Fibroblast of skin of scalp (primary cell): ENCODE results near the gene STOML1.
"Not testable (repeated sequence)": the region's sequence is repeated elsewhere in the genome, so short reads cannot be mapped to it uniquely, and the experiment has no call there.

Experiments used
- DNase-seq: peaks from one replicate; pipeline ENCODE4 v3.0.0-alpha.2; 2013

Gene STOML1

DNA sequence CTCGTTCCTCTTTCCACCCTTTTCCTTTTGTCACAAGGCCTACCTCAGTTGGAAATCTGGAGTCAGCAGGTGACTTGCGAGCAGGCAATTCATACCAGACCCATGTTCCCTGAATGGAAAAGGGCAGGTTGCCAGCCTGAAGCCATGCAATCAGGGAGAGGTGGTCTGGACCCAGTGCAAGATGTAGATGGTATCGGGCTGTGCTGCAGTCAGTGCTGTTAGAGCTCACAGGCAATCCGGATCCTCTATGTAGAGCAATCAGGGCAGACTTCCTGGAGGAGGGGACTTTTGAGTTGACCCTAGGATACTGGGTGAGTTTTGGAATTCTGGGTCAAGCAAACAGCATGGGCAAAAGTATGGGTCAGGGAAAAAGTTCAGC, 47.0 kb downstream of the STOML1 start:
- no peak for DNase-seq

DNA sequence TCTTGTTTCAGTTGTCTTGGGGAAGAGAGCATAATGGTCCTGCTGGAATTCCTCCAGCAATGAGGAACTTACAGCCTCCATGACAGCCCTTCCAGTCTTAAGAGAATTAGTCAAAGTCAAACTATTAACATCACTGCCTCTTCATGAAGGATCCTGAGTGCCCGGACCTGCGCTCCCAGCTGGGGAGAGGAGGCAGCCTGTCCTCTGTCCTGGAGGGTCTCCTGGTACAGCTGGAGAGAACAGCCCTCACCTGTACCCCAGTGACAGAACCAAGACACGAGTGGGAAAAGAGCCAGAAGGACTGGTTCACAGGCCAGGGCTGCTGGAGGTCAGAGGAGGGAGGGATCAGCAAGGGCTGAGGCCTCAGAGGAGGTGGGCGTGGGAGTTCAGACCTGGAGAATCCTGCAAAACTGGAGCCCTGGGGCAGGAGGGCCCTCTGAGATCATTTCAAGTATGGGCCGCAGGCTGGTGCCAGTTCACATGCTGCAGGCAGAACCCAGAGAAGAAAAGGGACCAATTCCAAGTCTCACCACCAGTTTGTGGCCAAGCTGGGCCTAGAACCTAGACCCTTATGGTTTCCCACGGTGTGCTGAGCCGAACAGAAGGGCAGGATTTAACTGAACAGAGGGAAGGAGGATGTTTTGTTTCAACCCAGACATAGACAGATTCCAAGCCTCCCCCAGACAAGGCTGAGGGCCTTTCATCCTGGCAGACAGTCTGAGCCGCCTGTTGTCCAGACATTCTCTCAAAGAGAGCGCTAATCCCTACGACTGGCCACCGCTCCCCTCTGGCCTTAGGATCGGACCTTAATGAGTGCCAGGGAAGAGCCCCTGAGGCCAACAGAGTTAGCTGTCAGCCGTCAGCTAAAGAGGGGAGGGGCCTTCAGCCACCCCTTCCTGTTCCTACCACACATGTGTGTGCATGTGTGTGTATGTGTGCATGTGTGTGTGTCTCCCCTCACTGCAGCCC, 47.6 kb downstream of the STOML1 start:
- peak; percentile 48 for DNase-seq

- DNase-seq = no peak
These were observed 49.3 kb downstream of the STOML1 start for GRCh38 chr15:73942751-73943270.

DNA sequence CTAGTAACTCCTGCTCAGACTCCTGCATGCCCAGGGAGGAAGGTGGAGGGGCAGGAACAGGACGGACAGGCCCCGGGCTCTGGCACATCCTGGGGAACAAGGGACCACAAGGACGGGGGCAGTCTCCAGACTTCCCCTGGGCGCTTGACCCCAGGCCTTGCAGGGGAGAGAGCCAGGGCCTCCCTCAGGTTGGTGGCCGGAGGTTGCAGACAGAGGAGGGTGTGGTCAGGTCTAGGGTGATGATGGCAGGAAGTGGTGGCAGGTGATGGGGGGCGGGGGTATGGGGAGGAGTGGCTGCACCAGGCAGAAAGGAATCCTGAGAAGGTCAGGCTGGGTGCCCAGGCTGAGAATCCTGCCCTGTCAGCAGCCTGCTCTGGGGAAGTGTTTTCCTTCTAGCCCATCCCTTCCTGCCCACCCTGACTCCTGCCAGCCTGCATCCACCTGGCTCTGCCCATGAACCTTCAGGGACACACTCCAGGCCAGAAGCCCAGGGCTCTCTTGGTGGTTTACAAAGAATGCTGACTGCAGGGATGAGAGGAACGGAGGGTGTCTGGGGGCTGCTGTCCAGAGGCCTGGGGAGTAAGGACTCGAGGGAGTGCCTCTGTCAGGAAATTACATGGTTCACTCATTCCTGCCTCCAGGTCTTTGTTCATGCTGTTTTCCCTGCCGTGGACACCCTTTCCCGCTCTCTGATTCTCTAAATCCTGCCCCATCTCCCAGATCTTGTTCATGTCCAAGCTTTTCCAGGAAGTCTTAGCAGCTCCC, 50.0 kb downstream of the STOML1 start:
- peak; percentile 50 for DNase-seq

- DNase-seq = no peak
These were observed 50.6 kb downstream of the STOML1 start for GRCh38 chr15:73941449-73941848.

DNA sequence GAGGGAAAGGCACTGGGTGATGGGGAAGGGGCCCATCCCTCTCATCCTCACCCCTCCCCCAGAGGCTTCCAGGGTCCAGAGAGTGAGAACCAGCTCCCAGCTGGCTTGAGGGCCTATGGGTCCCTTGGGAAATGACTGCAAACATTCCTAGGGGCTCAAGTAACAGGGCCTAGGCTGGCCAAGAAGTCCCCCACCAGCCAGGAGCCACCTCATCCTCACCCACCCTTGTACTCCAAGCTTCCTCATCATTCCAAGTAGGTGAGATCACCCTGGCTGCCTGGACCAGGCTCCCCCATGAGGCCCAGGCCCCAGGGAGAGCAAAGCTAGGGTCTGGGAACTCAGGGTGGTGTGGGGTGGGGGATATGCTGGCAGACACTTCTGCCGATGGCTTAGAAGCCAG, 51.1 kb downstream of the STOML1 start:
- peak; percentile 99 for DNase-seq

GRCh38 chr15:73940061-73940981, 51.8 kb downstream of the STOML1 start:
- peak; percentile 71 for DNase-seq

DNA sequence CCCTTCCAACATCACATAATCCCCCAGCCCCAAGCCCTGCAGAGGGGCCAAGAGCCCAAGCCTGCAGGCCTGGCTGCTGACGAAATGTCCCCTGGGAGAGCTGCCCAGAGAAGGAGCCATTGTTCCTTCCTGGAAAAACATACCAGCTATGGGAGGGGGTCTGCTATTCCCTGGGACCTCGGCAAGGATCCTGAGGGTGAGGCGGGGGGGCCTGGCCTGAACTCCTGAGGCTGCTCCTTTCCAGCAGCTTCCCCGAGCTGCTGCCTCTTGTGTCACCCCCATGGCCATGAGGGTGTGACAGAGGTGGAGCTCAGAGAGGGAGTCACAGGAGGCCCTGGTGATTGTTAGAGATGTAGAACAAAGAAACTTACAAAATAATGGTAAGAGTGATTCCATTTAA, 53.0 kb downstream of the STOML1 start:
- peak; percentile 50 for DNase-seq

GRCh38 chr15:73938516-73938915, 53.6 kb downstream of the STOML1 start:
- not testable (repeated sequence) for DNase-seq

GRCh38 chr15:73937726-73938125, 54.4 kb downstream of the STOML1 start:
- DNase-seq = no peak

DNA sequence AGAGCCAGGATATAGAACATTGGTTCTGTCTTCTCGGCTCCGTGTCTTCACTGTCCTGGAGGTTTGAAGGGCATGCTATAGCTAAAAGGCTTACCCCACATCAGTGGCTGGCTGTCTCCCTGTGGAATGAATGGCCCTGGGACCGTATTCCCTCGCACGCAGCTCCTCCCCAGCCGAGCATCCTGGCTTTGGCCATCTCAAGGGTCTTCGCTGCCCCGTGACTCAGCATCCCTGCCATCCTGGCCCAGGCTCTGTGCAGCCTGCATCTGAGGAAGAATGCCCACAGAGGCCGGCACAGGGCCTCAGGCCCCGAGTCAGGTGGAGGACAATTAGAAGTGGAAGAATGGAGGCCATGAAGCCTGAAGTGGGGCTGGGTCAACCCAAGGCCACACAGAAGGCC, 54.8 kb downstream of the STOML1 start:
- no peak for DNase-seq

DNA sequence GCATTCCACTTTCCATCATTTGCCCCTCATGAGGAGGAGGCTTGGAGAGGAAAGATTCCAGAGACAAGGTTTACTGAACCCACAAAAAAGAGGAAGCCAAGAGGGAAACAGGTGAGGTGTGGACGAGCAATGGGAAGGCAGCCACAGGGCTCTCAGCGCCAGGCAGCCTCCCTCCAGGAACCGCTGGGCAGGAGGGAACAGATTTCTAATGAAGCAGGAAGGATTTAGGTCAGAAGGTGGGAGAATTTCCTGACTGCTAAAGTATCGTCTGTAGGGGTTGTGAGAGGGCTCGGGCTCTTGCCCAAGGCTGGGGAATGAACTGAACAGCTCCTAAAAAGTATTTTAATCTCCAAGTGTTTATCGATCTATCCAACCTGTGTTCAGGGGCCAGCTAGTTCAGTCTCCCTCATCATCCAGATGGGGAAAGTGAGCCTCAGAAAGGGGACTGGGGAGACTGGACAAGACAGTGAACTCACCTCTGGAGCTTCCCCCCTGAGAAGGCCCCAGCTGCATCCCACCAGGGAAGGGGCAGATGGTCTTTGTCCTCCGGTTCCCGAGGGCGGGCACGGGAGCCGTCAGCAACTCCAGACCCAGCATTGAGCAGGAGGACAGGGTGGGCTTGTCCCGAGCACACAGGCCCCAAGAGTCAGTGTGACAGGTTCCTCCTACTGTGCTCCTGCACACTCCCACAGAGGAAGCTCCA, 55.4 kb downstream of the STOML1 start:
- DNase-seq = no peak

DNA sequence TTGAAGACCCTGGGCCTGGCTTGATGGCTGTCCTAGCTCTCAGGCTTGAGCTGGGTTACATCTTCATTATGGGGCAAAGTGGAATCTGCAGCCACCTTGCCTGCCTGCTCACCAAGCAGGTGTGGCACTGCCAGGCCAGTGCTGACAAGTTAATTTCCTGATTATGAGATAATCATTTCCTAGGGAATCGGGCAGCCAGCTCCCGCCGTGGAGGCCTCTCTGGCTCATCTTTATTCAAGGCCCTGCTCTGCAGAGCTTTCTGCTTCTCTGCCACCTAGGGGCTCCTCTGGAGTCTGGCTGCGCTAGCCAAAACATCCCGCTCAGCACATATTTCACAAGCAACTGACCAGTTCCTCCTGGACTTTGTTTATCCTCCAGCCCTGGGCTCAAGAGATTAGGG, 55.9 kb downstream of the STOML1 start:
- peak; percentile 35 for DNase-seq

DNA sequence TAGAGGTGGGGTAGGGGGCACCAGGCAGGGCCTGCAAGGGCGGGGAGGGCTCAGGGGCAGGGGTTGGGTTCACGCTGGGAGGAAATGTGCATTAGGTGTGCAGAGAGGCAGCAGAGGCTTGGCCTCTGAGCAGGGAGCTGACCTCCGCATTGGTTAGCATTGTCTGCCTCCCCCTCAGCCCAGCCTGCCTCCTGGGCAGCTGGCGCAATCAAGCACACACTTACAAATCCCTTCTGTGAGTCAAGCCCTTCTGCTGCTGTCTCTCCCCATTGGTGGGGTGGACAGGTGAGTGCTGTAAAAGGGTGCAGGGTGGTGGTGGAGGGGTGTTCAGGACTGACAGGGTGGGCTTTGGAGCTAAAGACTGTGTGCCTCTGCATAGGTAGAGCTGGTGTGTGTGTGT, 56.5 kb downstream of the STOML1 start:
- no peak for DNase-seq

- DNase-seq = no peak
These were observed 57.8 kb downstream of the STOML1 start for GRCh38 chr15:73934281-73934680.

GRCh38 chr15:73932381-73933191, 59.5 kb downstream of the STOML1 start:
- DNase-seq = no peak

DNA sequence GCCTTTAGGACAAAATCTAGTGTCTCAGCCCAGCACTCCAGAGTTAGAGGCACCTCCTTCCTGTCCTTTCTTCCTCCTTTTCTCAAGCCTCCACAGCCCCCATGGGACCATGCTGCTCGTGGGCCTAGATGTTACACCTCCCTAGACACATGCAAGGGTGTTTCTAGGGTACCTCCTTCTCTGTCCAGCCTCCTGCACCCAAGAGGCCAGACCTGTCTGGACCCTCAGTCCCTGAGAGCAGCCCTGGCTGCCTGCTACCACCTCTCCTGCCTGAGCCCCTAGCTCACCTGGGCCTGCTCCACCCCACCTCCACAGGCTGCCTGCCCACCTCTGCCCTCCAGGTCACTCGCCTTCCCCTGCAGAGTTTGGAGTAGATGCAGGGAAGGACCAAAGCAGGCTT, 60.7 kb downstream of the STOML1 start:
- no peak for DNase-seq

DNA sequence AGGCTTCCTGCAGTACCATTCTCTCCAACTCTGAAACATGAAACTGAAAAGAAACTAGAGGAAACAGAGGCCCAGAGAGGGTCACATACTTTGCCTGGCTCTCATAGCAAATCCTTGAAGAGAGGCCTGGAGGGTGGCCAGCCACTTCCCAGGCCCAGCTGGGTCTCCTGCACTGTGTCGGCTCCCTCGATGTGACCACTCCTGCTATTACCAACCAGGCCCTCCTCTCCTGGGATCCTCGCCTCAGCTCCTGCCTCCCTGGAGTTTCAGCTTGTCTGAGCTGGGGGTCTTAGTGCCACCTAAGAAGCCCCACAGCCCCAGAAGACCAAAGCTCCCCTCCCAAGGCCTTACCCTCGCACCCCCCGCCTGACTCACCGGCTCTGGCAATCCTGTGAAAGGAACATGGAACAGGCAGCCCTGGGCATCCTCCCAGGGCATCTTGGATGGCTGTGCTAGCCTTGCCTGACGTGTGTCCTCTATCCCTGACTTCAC, 61.3 kb downstream of the STOML1 start:
- peak; percentile 66 for DNase-seq

- DNase-seq = peak; percentile 93
These were observed 61.7 kb downstream of the STOML1 start for GRCh38 chr15:73930371-73930770.

DNA sequence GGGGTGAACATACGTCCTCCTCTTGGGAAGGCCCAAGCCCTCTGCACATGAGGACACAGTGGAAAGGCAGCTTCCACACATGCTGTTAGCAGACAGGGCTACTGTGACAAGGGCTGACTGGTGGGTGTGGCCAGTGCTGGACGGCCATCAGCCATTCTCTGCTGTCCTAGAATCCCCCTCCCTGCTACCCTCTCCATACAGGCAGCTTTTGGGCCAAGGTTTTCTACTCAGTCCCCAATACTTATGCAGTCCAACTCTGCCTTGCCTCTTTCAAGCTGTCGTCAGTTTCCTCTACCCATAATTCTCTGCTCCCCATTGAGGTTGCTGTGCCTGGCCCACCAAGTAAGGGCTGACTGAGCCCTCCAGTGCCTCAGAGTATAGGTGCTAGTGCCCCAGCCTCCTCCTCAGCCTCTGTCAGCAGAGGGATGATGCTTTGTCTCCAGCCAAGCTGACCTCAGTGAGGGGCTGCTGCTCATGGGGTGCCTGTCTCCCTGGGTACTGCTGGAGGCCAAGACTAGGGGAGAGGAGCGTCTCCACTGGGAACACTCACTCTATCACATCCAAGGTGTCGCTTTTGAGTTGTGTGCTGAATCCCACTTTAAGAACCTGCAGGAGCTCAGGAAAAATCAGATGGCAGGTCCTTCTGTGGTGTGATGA, 63.0 kb downstream of the STOML1 start:
- peak; percentile 53 for DNase-seq
